Stimulated activated CD4-positive, alpha-beta T cell treated with anti-CD3 and anti-CD28 coated beads, Interleukin-1b, Interleukin-23, amount 100 ng/mL, for 4 hours (primary cell): ENCODE measurements around the gene PLEKHS1.
"Not testable (repeated sequence)": the region's sequence is repeated elsewhere in the genome, so short reads cannot be mapped to it uniquely, and the experiment has no call there.

Source experiments
- DNase-seq, 2 donors: peaks; one replicate each; pipeline ENCODE4 v3.0.0-alpha.2; 2020; ENCODE audit warnings: low read depth in 2 of 2

The PLEKHS1 gene

GRCh38 chr10:113740850-113741249 lies 10.6 kb upstream of the PLEKHS1 start:
- DNase-seq: no peak

DNA sequence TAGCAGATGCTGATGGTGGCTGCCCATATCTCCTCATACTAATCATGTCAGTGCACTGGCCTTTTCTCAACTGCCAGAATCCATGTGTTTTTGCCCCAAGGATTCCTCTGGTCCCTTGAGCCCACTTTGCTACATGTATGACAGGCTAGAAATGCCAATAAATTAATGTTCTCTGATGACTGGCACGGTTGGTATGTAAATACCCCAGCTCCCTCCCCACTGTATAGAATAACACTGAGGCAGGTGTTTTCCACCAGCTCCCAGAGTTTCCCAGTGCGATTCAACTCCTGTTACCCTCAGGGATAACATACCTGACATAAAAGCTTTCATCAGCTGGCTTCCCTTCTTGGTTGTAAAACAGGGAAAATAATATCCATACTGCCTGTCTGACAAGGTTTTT lies 9.0 kb upstream of the PLEKHS1 start:
- no peak for DNase-seq

GRCh38 chr10:113743594-113743993 lies 7.9 kb upstream of the PLEKHS1 start:
- no peak for DNase-seq

DNA sequence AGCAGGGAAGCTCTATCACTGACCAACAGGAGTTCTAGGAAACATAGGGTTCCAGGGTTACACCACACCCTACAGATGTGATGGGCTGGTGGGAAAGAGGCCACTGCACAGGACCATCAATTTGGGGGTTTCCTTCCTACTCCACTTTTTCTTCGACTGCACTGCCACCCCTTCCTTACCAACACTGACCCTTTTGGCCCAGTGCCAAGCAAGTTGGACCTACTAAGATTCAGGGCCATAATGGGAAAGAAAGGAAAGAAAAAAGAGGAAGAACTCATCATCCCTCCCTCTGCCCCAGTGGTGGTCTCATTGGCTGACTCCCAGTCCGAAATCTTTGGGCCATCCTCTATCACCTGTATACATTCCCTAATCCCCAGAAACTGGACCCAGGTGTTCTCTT lies 6.1 kb upstream of the PLEKHS1 start:
- DNase-seq: no peak

- DNase-seq: no peak
Measured at GRCh38 chr10:113746217-113746957, 5.1 kb upstream of the PLEKHS1 start.

- no peak for DNase-seq
Measured at GRCh38 chr10:113752553-113752952, 1.1 kb downstream of the PLEKHS1 start.

- no peak for DNase-seq
Measured at GRCh38 chr10:113753020-113753692, 1.7 kb downstream of the PLEKHS1 start.

DNA sequence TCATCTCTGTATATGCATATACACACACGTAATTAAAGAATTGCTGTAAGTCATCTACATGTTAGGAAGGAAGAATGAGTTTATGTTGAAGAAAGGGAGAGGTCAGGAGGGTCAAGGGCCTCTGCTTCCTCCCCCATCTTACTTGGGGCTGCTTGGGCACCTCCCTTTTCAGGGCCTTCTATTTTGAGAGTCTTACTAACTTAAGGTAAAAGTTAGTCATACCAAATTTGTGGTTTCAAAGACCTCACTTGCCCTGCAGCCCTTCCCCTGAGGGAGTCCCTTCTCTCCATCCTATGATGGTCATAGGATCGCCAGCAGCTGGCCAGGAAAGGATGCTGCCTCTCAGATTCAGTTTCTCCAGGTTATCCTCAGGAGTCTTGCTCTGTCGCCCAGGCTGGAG lies 2.6 kb downstream of the PLEKHS1 start:
- DNase-seq: no peak

DNA sequence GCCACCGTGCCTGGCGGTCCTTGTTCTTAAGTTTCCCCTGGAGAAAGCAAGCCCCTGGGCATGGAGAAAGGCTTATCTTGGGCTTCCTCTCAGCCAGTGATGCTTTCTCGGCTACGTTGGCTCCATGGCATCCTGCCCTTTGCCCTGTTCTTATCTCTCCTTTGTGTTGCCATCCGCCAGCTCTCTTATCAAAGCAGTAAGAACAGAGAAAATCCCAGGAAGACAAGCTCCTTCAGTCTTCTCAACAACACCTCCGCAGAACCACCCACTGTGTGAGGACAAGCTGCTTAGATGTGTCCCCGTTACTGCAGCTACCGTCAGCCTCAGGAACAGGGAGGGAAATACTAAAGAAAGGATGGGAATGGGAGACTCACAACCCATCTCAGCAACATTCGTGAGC lies 3.3 kb downstream of the PLEKHS1 start:
- DNase-seq: no peak

DNA sequence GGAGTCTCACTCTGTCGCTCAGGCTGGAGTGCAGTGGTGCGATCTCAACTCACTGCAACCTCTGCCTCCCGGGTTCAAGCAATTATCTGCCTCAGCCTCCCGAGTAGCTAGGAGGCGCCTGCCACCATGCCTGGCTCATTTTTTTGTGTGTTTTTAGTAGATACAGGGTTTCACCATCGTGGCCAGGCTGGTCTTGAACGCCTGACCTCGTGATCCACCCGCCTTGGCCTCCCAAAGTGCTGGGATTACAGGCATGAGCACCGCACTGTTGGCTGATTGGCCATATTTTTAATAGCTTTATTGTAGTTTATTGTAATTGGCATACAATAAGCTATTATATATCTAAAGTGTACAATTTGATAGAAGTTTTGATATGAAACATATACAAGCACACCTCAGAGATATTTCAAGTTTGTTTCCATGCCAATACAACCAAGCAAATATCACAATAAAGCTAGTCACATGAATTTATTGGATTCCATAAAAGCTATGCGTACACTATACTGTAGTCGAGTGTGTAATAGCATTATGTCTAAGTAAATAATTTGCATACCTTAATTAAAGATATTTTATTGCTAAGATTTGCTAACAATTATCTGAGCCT lies 5.6 kb downstream of the PLEKHS1 start:
- no peak for DNase-seq

DNA sequence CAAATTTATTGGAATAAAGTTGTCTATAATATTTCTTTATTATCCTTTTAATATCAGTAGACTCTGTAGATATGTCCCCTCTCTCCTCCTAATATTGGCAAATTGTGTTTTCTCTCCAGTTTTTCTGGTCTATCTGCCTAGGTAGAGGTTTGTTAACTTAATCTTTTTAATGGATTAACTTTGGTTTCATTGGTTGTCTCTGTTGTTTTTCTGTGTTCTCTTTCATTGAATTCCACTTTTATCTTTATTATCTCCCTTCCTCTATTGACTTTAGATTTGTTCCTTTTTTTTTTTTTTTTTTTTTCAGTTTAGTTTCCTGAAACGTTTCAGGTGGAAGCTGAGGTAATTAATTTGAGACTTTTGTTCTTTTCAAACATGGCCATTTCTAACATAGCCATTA lies 10.6 kb downstream of the PLEKHS1 start:
- no peak for DNase-seq

GRCh38 chr10:113764582-113764981 lies 13.1 kb downstream of the PLEKHS1 start:
- DNase-seq: no peak

GRCh38 chr10:113765910-113766309 lies 14.4 kb downstream of the PLEKHS1 start:
- no peak for DNase-seq

DNA sequence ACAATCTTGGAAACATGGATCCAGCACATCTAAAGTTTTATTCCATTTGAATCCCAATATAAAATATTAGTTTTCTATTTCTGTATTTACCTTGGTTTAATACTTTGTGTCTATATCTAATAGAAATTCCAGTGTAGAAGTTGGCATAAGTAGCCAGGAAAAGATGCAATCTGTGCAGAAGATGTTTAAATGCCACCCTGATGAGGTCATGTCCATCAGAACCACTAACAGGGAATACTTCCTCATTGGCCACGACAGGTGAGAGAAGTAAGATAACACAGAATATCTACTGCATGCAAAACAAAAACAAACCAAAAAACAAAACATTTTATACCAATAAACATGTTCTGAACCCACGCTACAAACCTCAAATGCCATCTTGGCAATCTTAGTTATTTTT lies 15.7 kb downstream of the PLEKHS1 start:
- DNase-seq: no peak

DNA sequence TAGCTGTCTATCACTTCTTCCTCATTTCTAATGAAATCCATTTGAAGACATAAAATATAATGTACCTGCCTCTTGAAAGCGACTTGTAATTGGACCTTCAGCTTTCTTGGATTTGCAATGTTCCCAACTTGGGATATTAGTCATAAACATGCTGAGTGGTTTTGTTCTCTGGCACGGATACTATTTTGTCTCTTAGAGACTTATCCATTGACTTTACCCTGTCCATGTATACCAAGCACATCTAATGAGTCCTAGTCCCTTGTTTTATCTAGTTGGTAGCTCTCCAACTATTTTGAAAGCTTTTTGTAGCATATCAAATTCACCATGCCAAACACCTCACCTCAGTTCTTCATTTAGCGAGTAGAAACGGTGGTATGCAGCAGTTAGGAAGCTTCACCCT lies 18.9 kb downstream of the PLEKHS1 start:
- no peak for DNase-seq

DNA sequence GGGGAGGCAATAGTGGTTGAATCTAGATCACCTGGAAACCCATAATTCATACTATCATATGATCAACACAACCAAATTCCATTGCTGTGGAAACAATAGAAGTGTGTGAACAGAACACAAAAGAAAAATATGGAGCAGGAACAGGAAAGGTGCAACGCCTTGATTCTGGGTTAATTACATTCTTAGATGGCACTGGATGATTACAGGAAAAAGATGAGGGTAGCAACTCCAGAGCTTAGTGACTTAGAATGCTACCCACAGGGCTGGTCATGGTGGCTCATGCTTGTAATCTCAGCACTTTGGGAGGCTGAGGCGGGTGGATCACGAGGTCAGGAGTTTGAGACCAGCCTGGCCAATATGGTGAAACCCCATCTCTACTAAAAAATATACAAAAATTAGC lies 19.6 kb downstream of the PLEKHS1 start:
- not testable (repeated sequence) for DNase-seq

- DNase-seq: no peak
Measured at GRCh38 chr10:113775686-113776294, 24.3 kb downstream of the PLEKHS1 start.

GRCh38 chr10:113776553-113776952 lies 25.1 kb downstream of the PLEKHS1 start:
- DNase-seq: no peak

- DNase-seq: no peak
Measured at GRCh38 chr10:113780681-113781250, 29.3 kb downstream of the PLEKHS1 start.

DNA sequence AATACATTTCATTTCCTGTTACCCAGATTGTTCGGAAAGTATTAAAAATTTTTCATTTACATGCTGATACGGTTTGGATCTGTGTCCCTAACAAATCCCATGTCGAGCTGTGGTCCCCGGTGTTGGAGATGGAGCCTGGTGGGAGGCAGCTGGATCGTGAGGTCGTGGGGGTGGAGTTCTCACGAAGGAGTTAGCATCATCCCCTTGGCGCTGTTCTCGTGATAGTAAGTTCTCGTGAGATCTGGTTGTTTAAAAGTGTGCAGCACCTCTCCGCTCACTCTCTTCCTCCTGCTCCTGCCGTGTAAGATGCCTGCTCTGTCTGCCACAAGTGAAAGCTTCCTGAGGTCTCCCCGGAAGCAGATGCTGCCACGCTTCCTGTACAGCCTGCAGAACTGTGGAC lies 30.9 kb downstream of the PLEKHS1 start:
- DNase-seq: no peak

DNA sequence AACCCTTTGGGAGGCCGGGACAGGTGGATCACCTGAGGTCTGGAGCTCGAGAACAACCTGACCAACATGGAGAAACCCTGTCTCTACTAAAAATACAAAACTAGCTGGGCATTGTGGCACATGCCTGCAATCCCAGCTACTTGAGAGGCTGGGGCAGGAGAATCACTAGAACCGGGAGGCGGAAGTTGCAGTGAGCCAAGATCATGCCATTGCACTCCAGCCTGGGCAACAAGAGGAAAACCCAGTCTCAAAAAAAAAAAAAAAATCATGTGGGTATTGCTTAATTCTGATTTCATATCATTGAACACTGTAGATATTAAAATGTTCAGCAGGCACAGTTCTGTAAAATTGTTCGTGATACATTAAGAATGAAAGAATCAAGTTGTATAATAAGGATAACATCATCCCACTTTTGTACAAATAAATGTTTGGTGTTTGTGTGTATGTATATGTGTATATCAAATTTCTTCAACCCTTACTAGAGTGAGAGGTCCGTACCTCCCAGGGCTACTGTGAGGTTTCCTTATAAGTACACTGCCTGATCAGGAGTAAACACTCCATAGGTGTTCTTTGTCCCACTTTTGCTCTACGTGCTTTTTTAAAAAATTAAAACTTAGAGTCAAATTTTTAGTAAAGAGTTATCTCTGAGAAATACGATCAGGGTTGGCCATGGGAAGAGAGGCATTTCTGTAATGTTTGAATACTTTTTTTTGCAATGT lies 31.7 kb downstream of the PLEKHS1 start:
- no peak for DNase-seq

- DNase-seq: no peak
Measured at GRCh38 chr10:113788604-113789083, 37.2 kb downstream of the PLEKHS1 start.
